ENCODE data around the gene TASP1.

The TASP1 gene

DNA sequence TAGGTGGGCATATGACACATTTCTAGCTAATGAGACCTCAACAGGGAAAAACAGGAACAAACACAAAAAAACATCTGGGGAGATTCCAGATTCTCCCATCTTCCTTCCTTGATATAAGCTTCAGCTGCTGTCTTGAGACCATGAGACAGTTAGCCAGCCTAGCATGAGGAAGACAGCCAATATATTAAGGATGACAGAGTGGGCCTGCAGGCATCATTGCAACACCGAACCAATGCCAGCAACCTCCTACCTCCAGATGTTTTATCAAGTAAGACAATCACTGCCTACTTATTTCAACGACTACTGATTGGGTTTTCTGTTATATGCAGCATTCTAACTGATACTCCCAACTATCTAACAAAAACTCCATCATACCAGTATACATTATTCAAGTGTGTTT is 298.6 kb downstream of the TASP1 start:
- no peak for DNase-seq

All from hematopoietic multipotent progenitor cell treated with erythropoietin and hydrocortisone succinate and interleukin-3 and kit ligand, for 8 days (in vitro differentiated cells).